SK-N-SH (cell line): ENCODE results near the gene PPP2R5C. TPM values are rescaled to one million over a fixed set of nuclear protein-coding genes. Genes with fewer than 3 reads are reported as not detected.

Source experiments
- CTCF ChIA-PET: fragments of 300-600, 350-600 bp; formaldehyde crosslinking; extraction: SDS; loops from one replicate; lab custom pipeline; 2021; lab: Yijun Ruan, JAX
- POLR2A ChIA-PET: fragments of 350-600 bp; sonication (Branson Sonifier 250); formaldehyde crosslinking; extraction: SDS; loops from one replicate; lab custom pipeline; 2020; ENCODE audit warnings: antibody characterized with exemption, inconsistent platforms; lab: Yijun Ruan, JAX
- DNase-seq: peaks from one replicate; pipeline ENCODE4 v3.0.0; 2012
- H2AFZ ChIP-seq: fragments of 200-600 bp; sonication (generic); 2 replicates; pipeline ENCODE4 v1.8.1; 2016; ENCODE audit warnings: antibody characterized with exemption, mild to moderate bottlenecking, low read depth
- H3F3A ChIP-seq: fragments of 200-600 bp; sonication (generic); replicated peaks from 2 replicates; pipeline ENCODE3; 2016; ENCODE audit warnings: antibody characterized with exemption, mild to moderate bottlenecking; ENCODE audit not compliant: insufficient read depth
- H3K27ac ChIP-seq, 2 experiments: fragments of 200-500 bp in 1 of 2; fragments of 200-600 bp in 1 of 2; sonication (Bioruptor generic) in 1 of 2; sonication (generic), shearing (Covaris generic) in 1 of 2; 2 replicates each; pipeline versions ENCODE4 v1.5.1 to v1.6.1; 2014 to 2016; ENCODE audit warnings: low read depth in 2 of 2, inconsistent platforms in 1 of 2, low read length in 1 of 2, mild to moderate bottlenecking in 1 of 2, mixed read lengths in 1 of 2
- H3K27me3 ChIP-seq: fragments of 200-600 bp; sonication (generic), shearing (Covaris generic); 2 replicates; pipeline ENCODE4 v1.6.1; 2016; ENCODE audit warnings: mixed run types; ENCODE audit not compliant: insufficient read depth
- H3K36me3 ChIP-seq, 2 experiments: fragments of 200-500 bp in 1 of 2; fragments of 200-600 bp in 1 of 2; sonication (Bioruptor generic) in 1 of 2; sonication (generic) in 1 of 2; replicated peaks in 1 of 2; 2 replicates each; pipeline versions ENCODE3 to v1.5.1; 2014 to 2016; ENCODE audit warnings: low read length in 1 of 2, mild to moderate bottlenecking in 1 of 2; ENCODE audit not compliant: insufficient read depth in 2 of 2, control insufficient read depth in 1 of 2
- H3K4me1 ChIP-seq, 2 experiments: fragments of 200-500 bp in 1 of 2; fragments of 200-600 bp in 1 of 2; sonication (Bioruptor generic) in 1 of 2; sonication (generic), shearing (Covaris generic) in 1 of 2; 2 replicates each; pipeline versions ENCODE4 v1.5.1 to v1.6.1; 2014 to 2016; ENCODE audit warnings: low read depth in 1 of 2, low read length in 1 of 2, mixed run types in 1 of 2; ENCODE audit not compliant: insufficient read depth in 2 of 2, control insufficient read depth in 1 of 2
- H3K4me2 ChIP-seq: fragments of 200-600 bp; sonication (generic), shearing (Covaris generic); 2 replicates; pipeline ENCODE4 v1.6.1; 2017; ENCODE audit warnings: mixed run types
- H3K4me3 ChIP-seq, 2 experiments: fragments of 200-500 bp in 1 of 2; fragments of 200-600 bp in 1 of 2; sonication (Bioruptor generic) in 1 of 2; sonication (generic), shearing (Covaris generic) in 1 of 2; 2 replicates each; pipeline versions ENCODE4 v1.5.1 to v1.8.1; 2014 to 2016; ENCODE audit warnings: low read depth in 2 of 2, inconsistent platforms in 1 of 2, low read length in 1 of 2, mild to moderate bottlenecking in 1 of 2, mixed read lengths in 1 of 2, moderate library complexity in 1 of 2
- H3K79me2 ChIP-seq: fragments of 200-600 bp; sonication (generic); 2 replicates; pipeline ENCODE4 v1.8.1; 2017; ENCODE audit warnings: mild to moderate bottlenecking; ENCODE audit not compliant: insufficient read depth
- H3K9ac ChIP-seq: fragments of 200-600 bp; sonication (generic); 2 replicates; pipeline ENCODE4 v1.6.1; 2017; ENCODE audit warnings: mixed run types
- H3K9me2 ChIP-seq: fragments of 200-600 bp; sonication (generic); 2 replicates; pipeline ENCODE4 v1.6.1; 2017; ENCODE audit warnings: mixed run types
- H3K9me3 ChIP-seq: fragments of 200-600 bp; sonication (generic); 2 replicates; pipeline ENCODE4 v1.6.1; 2017; ENCODE audit warnings: mixed run types, mild to moderate bottlenecking, moderate library complexity
- H4K20me1 ChIP-seq: fragments of 200-600 bp; sonication (generic); 2 replicates; pipeline ENCODE4 v1.6.1; 2017; ENCODE audit warnings: mild to moderate bottlenecking, mixed run types; ENCODE audit not compliant: insufficient read depth
- CHD2 ChIP-seq: fragments of 150-350 bp; IDR thresholded peaks from 2 replicates; pipeline ENCODE4 v1.6.1; 2018; ENCODE audit warnings: low read length; ENCODE audit not compliant: partially characterized antibody
- EP300 ChIP-seq, 2 experiments: IDR thresholded peaks; 2 replicates each; pipeline versions ENCODE4 v1.4.0 to v1.6.1; 2012; ENCODE audit warnings: borderline replicate concordance in 1 of 2, low read depth in 1 of 2, low read length in 1 of 2
- EZH2phosphoT487 ChIP-seq: fragments of 200-600 bp; sonication (generic); IDR thresholded peaks from 2 replicates; pipeline ENCODE4 v1.6.1; 2017; ENCODE audit warnings: low read depth, mixed run types, mild to moderate bottlenecking, antibody characterized with exemption, moderate library complexity, borderline replicate concordance
- FOXJ3 ChIP-seq: sonication (generic); formaldehyde crosslinking; IDR thresholded peaks from 2 replicates; pipeline ENCODE4 v1.5.1; 2020; ENCODE audit warnings: mild to moderate bottlenecking, missing genetic modification reagents
- FOXM1 ChIP-seq: IDR thresholded peaks from 2 replicates; pipeline ENCODE4 v1.4.0; 2012; ENCODE audit warnings: low read depth, mild to moderate bottlenecking
- GABPA ChIP-seq: IDR thresholded peaks from 2 replicates; pipeline ENCODE4 v1.4.0; 2012; ENCODE audit warnings: low read depth, mild to moderate bottlenecking
- GATA2 ChIP-seq: sonication (generic); formaldehyde crosslinking; IDR thresholded peaks from 2 replicates; pipeline ENCODE4 v1.5.0; 2020; ENCODE audit warnings: mild to moderate bottlenecking, missing genetic modification reagents
- MXI1 ChIP-seq: IDR thresholded peaks from 2 replicates; pipeline ENCODE4 v1.6.1; 2012; ENCODE audit warnings: mild to moderate bottlenecking, low read depth, low read length, improper control_type of control experiment
- NFIC ChIP-seq: IDR thresholded peaks from 2 replicates; pipeline ENCODE4 v1.4.0; 2012; ENCODE audit warnings: borderline replicate concordance
- RCOR1 ChIP-seq: fragments of 150-350 bp; IDR thresholded peaks from 2 replicates; pipeline ENCODE4 v1.6.1; 2017; ENCODE audit warnings: antibody characterized with exemption, low read length
- RFX5 ChIP-seq: IDR thresholded peaks from 2 replicates; pipeline ENCODE4 v1.6.1; 2012; ENCODE audit warnings: mild to moderate bottlenecking, improper control_type of control experiment, low read length
- TAF1 ChIP-seq: IDR thresholded peaks from 2 replicates; pipeline ENCODE4 v1.6.1; 2012; ENCODE audit warnings: low read depth, mild to moderate bottlenecking, low read length, moderate library complexity, borderline replicate concordance
- USF1 ChIP-seq: IDR thresholded peaks from 2 replicates; pipeline ENCODE4 v1.4.0; 2012; ENCODE audit warnings: low read depth, borderline replicate concordance
- WGBS: methylation state at CpG from one replicate; pipeline ENCODE4 v1.1.6; 2017; ENCODE audit warnings: low lambda C conversion rate; 5-methylcytosine and 5-hydroxymethylcytosine counted together
- polyA plus RNA-seq, 3 experiments: library from polyadenylated mRNA; depleted of rRNA; stranded (reverse); fragments of >200 nt; gene quantifications; 2 replicates each; pipeline ENCODE4 v1.2.3, GENCODE V29; 2012

The PPP2R5C gene
- polyA plus RNA-seq, 1 of the 3 experiments (the other 2 are of a cell fraction) = 43.7 TPM

- Histone ChIP-seq H3K27ac (no peak overlapping the region; a peak in 1 of 4 replicates), H2AFZ (no peak overlapping the region), H3K9me2 (no peaks in the 10 kb centered on the region), H3K9me3 (no peaks in the 10 kb centered on the region), H3K36me3 (peaks cover 5 to 16% of the 10 kb centered on the region in 2 experiments), H3K27me3 (no peaks in the 10 kb centered on the region), H3K4me3 (no peak overlapping the region), H4K20me1 (no peaks in the 10 kb centered on the region), H3K9ac (no peak overlapping the region), H3K4me1 (peaks cover 0 to 14% of the 10 kb centered on the region in 2 experiments; a peak in 2 of 4 replicates), H3K79me2 (no peaks in the 10 kb centered on the region), H3F3A (peaks cover 3% of the 10 kb centered on the region), H3K4me2 (no peak overlapping the region)
- no peak for TF ChIP-seq MXI1
- DNase-seq = no peak
- ChIA-PET POLR2A (no interaction called here), CTCF (interaction anchor here (5.4 kb wide), 1 partner anchor 158 kb away, joined by 29 read pairs; no protein-coding TSS in a partner anchor)
- 94% methylated on average over 10 of the region's 10 CpGs for WGBS
Observed at GRCh38 chr14:101929096-101929495, 167.6 kb downstream of the PPP2R5C start.

- no peak for TF ChIP-seq EP300 (IDR thresholded peaks at IDR 0.05; ENCODE audit: borderline replicate concordance in 1 of 2, low read depth in 1 of 2, low read length in 1 of 2)
- TF ChIP-seq USF1 = no peak
- TF ChIP-seq FOXM1 = no peak
- no peak for TF ChIP-seq TAF1
- no peak for TF ChIP-seq CHD2
- TF ChIP-seq EZH2phosphoT487 = no peak
- TF ChIP-seq GABPA = no peak
- no peak for TF ChIP-seq RFX5
- no peak for TF ChIP-seq GATA2 (CRISPR knock-in tag)
- no peak for TF ChIP-seq NFIC
- TF ChIP-seq FOXJ3 (CRISPR knock-in tag) = no peak
- TF ChIP-seq RCOR1 = no peak
- Histone ChIP-seq H3K36me3 (peaks cover 0 to 16% of the 10 kb centered on the region in 2 experiments), H3F3A (peaks cover 3% of the 10 kb centered on the region), H3K79me2 (no peaks in the 10 kb centered on the region), H3K27me3 (no peaks in the 10 kb centered on the region), H3K4me2 (no peak overlapping the region), H4K20me1 (no peaks in the 10 kb centered on the region), H3K9ac (no peak overlapping the region), H3K4me1 (peaks cover 0 to 14% of the 10 kb centered on the region in 2 experiments; a peak in 2 of 4 replicates), H3K9me3 (no peaks in the 10 kb centered on the region), H3K27ac (no peak overlapping the region), H3K4me3 (no peak overlapping the region), H2AFZ (no peak overlapping the region), H3K9me2 (no peaks in the 10 kb centered on the region)
- no peak for DNase-seq
- ChIA-PET CTCF (interaction anchor here (5.4 kb wide), 1 partner anchor 159 kb away, joined by 29 read pairs; no protein-coding TSS in a partner anchor), POLR2A (no interaction called here)
- 84% methylated on average over 8 of the region's 9 CpGs for whole genome bisulfite sequencing
Observed at GRCh38 chr14:101929946-101930345, 168.4 kb downstream of the PPP2R5C start.
